ENCODE measurements around the gene TNIK.

GRCh38 chr3:171013822-171014748, 446.1 kb downstream of the TNIK start:
- TF ChIP-seq CTCF (IDR thresholded peaks at IDR 0.05), result no peak
- no peak for TF ChIP-seq POLR2AphosphoS5 (IDR thresholded peaks at IDR 0.05)
